GM12878 (cell line): ENCODE results near the gene DHCR24. TPM values are rescaled to one million over a fixed set of nuclear protein-coding genes. Genes with fewer than 3 reads are reported as not detected.

ENCODE experiments used
- ATAC-seq: fragments of 200-7000 bp; cut with Tn5 transposase; 3 replicates; pipeline ENCODE4 v1.9.1; 2020; ENCODE audit warnings: mild to moderate bottlenecking, moderate library complexity
- BruUV-seq: library from RNA; stranded (reverse); fragments of 400-500 nt; replicated peaks from 2 replicates; lab custom pipeline; 2021; lab: Mats Ljungman, UMichigan
- CTCF ChIA-PET: fragments of 300-600 bp; sonication (Branson Sonifier 250); formaldehyde crosslinking; extraction: SDS; loops from one replicate; lab custom pipeline; 2021; ENCODE audit warnings: inconsistent platforms; lab: Yijun Ruan, JAX
- POLR2A ChIA-PET: fragments of 350-600 bp; formaldehyde crosslinking; extraction: SDS; loops from one replicate; lab custom pipeline; 2021; ENCODE audit warnings: inconsistent platforms; lab: Charles Lee
- RAD21 ChIA-PET: fragments of 300-600 bp; sonication (Branson Sonifier 250); formaldehyde crosslinking; loops from one replicate; lab custom pipeline; 2023; ENCODE audit warnings: antibody characterized with exemption; ENCODE audit not compliant: unreplicated experiment; lab: Charles Lee
- SMC1A ChIA-PET: fragments of 300-600 bp; sonication (Branson Sonifier 250); formaldehyde crosslinking; loops from one replicate; lab custom pipeline; 2023; ENCODE audit not compliant: unreplicated experiment, uncharacterized antibody; lab: Charles Lee
- DNase-seq: peaks from one replicate; pipeline ENCODE4 v3.0.0-alpha.2; 2011; ENCODE audit warnings: low read depth, low spot score
- FAIRE-seq: peaks from 3 replicates; lab custom pipeline; 2011; peaks lifted over from hg19 to GRCh38; lab: Jason Lieb, UNC
- H2AFZ ChIP-seq: 2 replicates; pipeline ENCODE4 v1.6.0; 2011; ENCODE audit warnings: low read depth, low read length, control low read depth; ENCODE audit not compliant: control insufficient read depth
- H3K27ac ChIP-seq: 2 replicates; pipeline ENCODE4 v1.5.1; 2011; ENCODE audit warnings: control low read depth; ENCODE audit not compliant: control insufficient read depth, insufficient read depth
- H3K27me3 ChIP-seq, 2 experiments: replicated peaks in 1 of 2; 2 replicates each; pipeline versions ENCODE4 v1.6.0 to v1.6.1; 2011; ENCODE audit warnings: low read length in 1 of 2; ENCODE audit not compliant: control insufficient read depth in 2 of 2, insufficient read depth in 2 of 2
- H3K36me3 ChIP-seq, 2 experiments: 2 replicates each; pipeline ENCODE4 v1.5.1; 2011; ENCODE audit warnings: low read length in 1 of 2; ENCODE audit not compliant: control insufficient read depth in 2 of 2, insufficient read depth in 2 of 2
- H3K4me1 ChIP-seq: 2 replicates; pipeline ENCODE4 v1.6.1; 2011; ENCODE audit warnings: mild to moderate bottlenecking, low read length, moderate library complexity, mixed read lengths; ENCODE audit not compliant: control insufficient read depth, insufficient read depth
- H3K4me2 ChIP-seq: 2 replicates; pipeline ENCODE4 v1.6.0; 2011; ENCODE audit warnings: control low read depth; ENCODE audit not compliant: control insufficient read depth, insufficient read depth
- H3K4me3 ChIP-seq: fragments of 200-600 bp; sonication (generic); 2 replicates; pipeline ENCODE4 v1.5.1; 2016
- H3K79me2 ChIP-seq: 2 replicates; pipeline ENCODE4 v1.6.0; 2011; ENCODE audit warnings: low read length; ENCODE audit not compliant: control insufficient read depth, insufficient read depth
- H3K9ac ChIP-seq: 2 replicates; pipeline ENCODE4 v1.8.0; 2011; ENCODE audit warnings: low read length, control low read depth, mixed read lengths; ENCODE audit not compliant: control insufficient read depth, insufficient read depth
- H3K9me3 ChIP-seq: replicated peaks from 3 replicates; pipeline ENCODE4 v1.5.1; 2011; ENCODE audit warnings: mild to moderate bottlenecking, low read length; ENCODE audit not compliant: control insufficient read depth, insufficient read depth
- H4K20me1 ChIP-seq: 2 replicates; pipeline ENCODE4 v1.6.0; 2011; ENCODE audit not compliant: control insufficient read depth, insufficient read depth
- CREM ChIP-seq: IDR thresholded peaks from 2 replicates; pipeline ENCODE4 v1.6.1; 2014; ENCODE audit warnings: antibody characterized with exemption, low read depth
- FOS ChIP-seq: IDR thresholded peaks from 3 replicates; pipeline ENCODE4 v1.6.1; 2011; ENCODE audit warnings: borderline replicate concordance; ENCODE audit not compliant: insufficient read length; ENCODE audit errors: extremely low read depth
- GATAD2B ChIP-seq: fragments of 450-650 bp; conservative IDR thresholded peaks from 2 replicates; pipeline ENCODE4 v1.6.1; 2017; ENCODE audit warnings: low read depth, mild to moderate bottlenecking, moderate library complexity
- HDGF ChIP-seq: fragments of 450-650 bp; IDR thresholded peaks from 2 replicates; pipeline ENCODE4 v1.6.1; 2016; ENCODE audit warnings: antibody characterized with exemption
- MEF2B ChIP-seq: fragments of 450-650 bp; IDR thresholded peaks from 2 replicates; pipeline ENCODE4 v1.6.1; 2018; ENCODE audit warnings: mild to moderate bottlenecking, moderate library complexity; ENCODE audit not compliant: partially characterized antibody, poor library complexity, severe bottlenecking
- MXI1 ChIP-seq: fragments of 150-350 bp; IDR thresholded peaks from 2 replicates; pipeline ENCODE4 v1.6.1; 2011; ENCODE audit warnings: low read depth, mild to moderate bottlenecking, inconsistent platforms, low read length, improper control_type of control experiment
- NR2C2 ChIP-seq: IDR thresholded peaks from 2 replicates; pipeline ENCODE4 v1.6.1; 2011; ENCODE audit warnings: borderline replicate concordance, low read depth; ENCODE audit not compliant: control insufficient read depth, insufficient read length
- NR2F1 ChIP-seq: fragments of 450-650 bp; conservative IDR thresholded peaks from 2 replicates; pipeline ENCODE4 v1.6.1; 2017; ENCODE audit warnings: mild to moderate bottlenecking
- RBBP5 ChIP-seq: fragments of 200-600 bp; sonication (generic); conservative IDR thresholded peaks from 2 replicates; pipeline ENCODE4 v1.6.1; 2016
- RELA ChIP-seq: fragments of 450-650 bp; IDR thresholded peaks from 2 replicates; pipeline ENCODE4 v1.8.0; 2014; ENCODE audit warnings: borderline replicate concordance; ENCODE audit not compliant: partially characterized antibody
- RUNX3 ChIP-seq: IDR thresholded peaks from 2 replicates; pipeline ENCODE4 v1.6.1; 2012; ENCODE audit warnings: low read length, inconsistent platforms
- SUZ12 ChIP-seq: fragments of 200-600 bp; sonication (generic); IDR thresholded peaks from one replicate; pipeline ENCODE4 v1.6.1; 2018; ENCODE audit warnings: antibody characterized with exemption, mild to moderate bottlenecking; ENCODE audit not compliant: unreplicated experiment
- YY1 ChIP-seq: IDR thresholded peaks from 2 replicates; pipeline ENCODE4 v1.6.1; 2011; ENCODE audit warnings: low read depth, mild to moderate bottlenecking, low read length
- WGBS: methylation state at CpG from one replicate; pipeline ENCODE4 v1.1.6; 2016; ENCODE audit warnings: low lambda C conversion rate; ENCODE audit not compliant: insufficient replicate concordance, insufficient coverage; ENCODE audit errors: missing lambda C conversion rate; 5-methylcytosine and 5-hydroxymethylcytosine counted together
- in situ Hi-C: fragments of 300-500 bp; cut with MboI; formaldehyde crosslinking; loops from 9 replicates; pipeline ENCODE4 v1.14.3; 2018; ENCODE audit warnings: mixed read lengths
- intact Hi-C: fragments of 100-400 bp; cut with micrococcal nuclease; formaldehyde crosslinking; loops from one replicate; pipeline ENCODE4 v1.14.2; 2022; ENCODE audit not compliant: unreplicated experiment
- polyA plus RNA-seq, 11 experiments: library from polyadenylated mRNA; depleted of rRNA in 4 of 11; unstranded in 6 of 11; stranded (reverse) in 5 of 11; fragments of >200 nt; fragmentation: Nextera tagmentation in 4 of 11; fragmentation: Illumina TruSeq in 1 of 11; extraction: Ambion mirVana in 4 of 11; extraction: Trizol in 1 of 11; gene quantifications; 1 replicate in 1 of 11; 2 replicates in 10 of 11; pipeline versions ENCODE4 v1.2.1 to v1.2.3, GENCODE V29; 2011 to 2016; ENCODE audit warnings: inconsistent platforms in 2 of 11, missing spikeins in 2 of 11, low read depth in 1 of 11
- total RNA-seq, 4 experiments: library from RNA; depleted of rRNA in 3 of 4; stranded (reverse); fragments of >200 nt in 3 of 4; fragmentation: Illumina TruSeq in 1 of 4; extraction: Trizol in 1 of 4; gene quantifications; 2 replicates each; pipeline versions ENCODE4 v1.2.1 to v1.2.3, GENCODE V29; 2013 to 2021

The DHCR24 gene
- total and polyA plus RNA-seq, 10 of the 15 experiments (the other 5 are each of a cell fraction or from before 2014, with no cell fraction given) = 23.3 to 169 (median 120) TPM

GRCh38 chr1:54816130-54816529 is 70.9 kb downstream of the DHCR24 start:
- no peak for ATAC-seq
- H2AFZ ChIP-seq = no peak overlapping the region
- ChIA-PET CTCF (interaction anchor here (7.6 kb wide), 1 partner anchor 15 kb away, joined by 44 read pairs; the partner anchor contains the start of gene TTC22), POLR2A (no interaction called here), RAD21 (no interaction called here), SMC1A (interaction anchor here (1.1 to 1.5 kb wide), 2 partner anchors 11 to 17 kb away, joined by 3 read pairs; no protein-coding TSS in a partner anchor)
- in situ Hi-C loops (no loop called here), intact Hi-C loops (no loop called here)
- WGBS = 37% methylated on average over 6 of the region's 6 CpGs
- no peak overlapping the region for H3K27ac ChIP-seq
- H3K9ac ChIP-seq = no peak overlapping the region
- TF ChIP-seq GATAD2B (no peak), NR2F1 (no peak), RELA (no peak), FOS (no peak), RUNX3 (no peak), CREM (no peak), YY1 (no peak), HDGF (no peak), RBBP5 (no peak), MXI1 (no peak), NR2C2 (no peak), SUZ12 (no peak), MEF2B (no peak)
- H3K27me3 ChIP-seq = no peaks in the 10 kb centered on the region
- no peaks in the 10 kb centered on the region for H3K36me3 ChIP-seq
- H3K79me2 ChIP-seq = no peaks in the 10 kb centered on the region
- FAIRE-seq = no peak
- no peaks in the 10 kb centered on the region for H3K9me3 ChIP-seq
- no peak for DNase-seq
- no peaks in the 10 kb centered on the region for H4K20me1 ChIP-seq
- BruUV-seq = no TSS peak
- H3K4me3 ChIP-seq = no peak overlapping the region
- H3K4me1 ChIP-seq = peaks cover 13% of the 10 kb centered on the region
- H3K4me2 ChIP-seq = no peak overlapping the region
